K562 (cell line): ENCODE measurements around the gene ROR2. TPM values are rescaled to one million over a fixed set of nuclear protein-coding genes. Genes with fewer than 3 reads are reported as not detected.

Source experiments
- ARID3A ChIP-seq: IDR thresholded peaks from 2 replicates; pipeline ENCODE4 v1.6.1; 2012; ENCODE audit warnings: low read depth, low read length, improper control_type of control experiment, borderline replicate concordance
- CC2D1A ChIP-seq: fragments of 450-650 bp; IDR thresholded peaks from 2 replicates; pipeline ENCODE4 v1.6.1; 2017; ENCODE audit warnings: mild to moderate bottlenecking
- CTCF ChIP-seq, 3 experiments: IDR thresholded peaks in 2 of 3; conservative IDR thresholded peaks in 1 of 3; 2 replicates each; pipeline ENCODE4 v1.5.1; 2011 to 2012; ENCODE audit warnings: low read length in 3 of 3, mild to moderate bottlenecking in 3 of 3, control low read depth in 2 of 3, improper control_type of control experiment in 1 of 3, inconsistent platforms in 1 of 3, low read depth in 1 of 3, mixed read lengths in 1 of 3, moderate library complexity in 1 of 3; ENCODE audit not compliant: insufficient read depth in 2 of 3
- MECOM ChIP-seq: fragments of 250-450 bp; sonication (Bioruptor Pico); IDR thresholded peaks from 2 replicates; pipeline ENCODE4 v1.8.0; 2022; ENCODE audit warnings: inconsistent platforms
- MGA ChIP-seq: fragments of 450-650 bp; IDR thresholded peaks from 2 replicates; pipeline ENCODE4 v1.6.1; 2016; ENCODE audit warnings: mild to moderate bottlenecking, moderate library complexity
- POLR2G ChIP-seq: fragments of 200-400 bp; formaldehyde crosslinking; IDR thresholded peaks from 2 replicates; pipeline ENCODE4 v1.6.1; 2017; ENCODE audit warnings: low read depth, mild to moderate bottlenecking, antibody characterized with exemption, low read length, moderate library complexity
- SNIP1 ChIP-seq: fragments of 450-650 bp; IDR thresholded peaks from 2 replicates; pipeline ENCODE4 v1.7.1; 2017; ENCODE audit warnings: low read depth, mild to moderate bottlenecking
- ZNF445 ChIP-seq: fragments of 250-450 bp; sonication (Bioruptor Pico); IDR thresholded peaks from 2 replicates; pipeline ENCODE4 v1.4.0; 2020; ENCODE audit warnings: low read depth, mild to moderate bottlenecking, moderate library complexity
- polyA plus RNA-seq, 8 experiments: library from polyadenylated mRNA; depleted of rRNA in 4 of 8; stranded (reverse) in 5 of 8; unstranded in 3 of 8; fragments of >200 nt; fragmentation: Nextera tagmentation in 2 of 8; fragmentation: Illumina TruSeq in 1 of 8; extraction: Ambion mirVana in 2 of 8; extraction: Trizol in 1 of 8; gene quantifications; 2 replicates each; pipeline versions ENCODE4 v1.2.1 to v1.2.3, GENCODE V29; 2011 to 2014; ENCODE audit warnings: inconsistent platforms in 1 of 8, missing spikeins in 1 of 8
- total RNA-seq, 7 experiments: library from RNA; depleted of rRNA in 6 of 7; stranded (reverse); fragments of >200 nt in 6 of 7; fragmentation: Illumina TruSeq in 2 of 7; extraction: Trizol in 2 of 7; gene quantifications; 2 replicates each; pipeline versions ENCODE4 v1.2.1 to v1.2.3, GENCODE V29; 2011 to 2021; ENCODE audit warnings: low replicate concordance in 1 of 7
- TF ChIP-seq, protein P1 (sequence below): fragments of 250-450 bp; sonication (Bioruptor Pico); IDR thresholded peaks from 2 replicates; pipeline ENCODE4 v1.4.0; 2020; ENCODE audit warnings: mild to moderate bottlenecking

Gene ROR2
- total and polyA plus RNA-seq, 9 of the 15 experiments (the other 6 are each of a cell fraction or from before 2014, with no cell fraction given): 5.6 to 33.8 (median 15.3) TPM

- TF ChIP-seq MGA: no peak
- TF ChIP-seq, protein P1, sequence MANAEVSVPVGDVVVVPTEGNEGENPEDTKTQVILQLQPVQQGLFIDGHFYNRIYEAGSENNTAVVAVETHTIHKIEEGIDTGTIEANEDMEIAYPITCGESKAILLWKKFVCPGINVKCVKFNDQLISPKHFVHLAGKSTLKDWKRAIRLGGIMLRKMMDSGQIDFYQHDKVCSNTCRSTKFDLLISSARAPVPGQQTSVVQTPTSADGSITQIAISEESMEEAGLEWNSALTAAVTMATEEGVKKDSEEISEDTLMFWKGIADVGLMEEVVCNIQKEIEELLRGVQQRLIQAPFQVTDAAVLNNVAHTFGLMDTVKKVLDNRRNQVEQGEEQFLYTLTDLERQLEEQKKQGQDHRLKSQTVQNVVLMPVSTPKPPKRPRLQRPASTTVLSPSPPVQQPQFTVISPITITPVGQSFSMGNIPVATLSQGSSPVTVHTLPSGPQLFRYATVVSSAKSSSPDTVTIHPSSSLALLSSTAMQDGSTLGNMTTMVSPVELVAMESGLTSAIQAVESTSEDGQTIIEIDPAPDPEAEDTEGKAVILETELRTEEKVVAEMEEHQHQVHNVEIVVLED (CRISPR knock-in tag): peak; percentile 31; the same call in 1 of the 2 replicates
- 0 out of 2 replicates have a peak, but pooled peaks have one; percentile 54 for TF ChIP-seq ARID3A
- TF ChIP-seq MECOM (CRISPR knock-in tag): peak; percentile 81; the same call in 1 of the 2 replicates
- no peak; the same call in 1 of the 2 replicates for TF ChIP-seq SNIP1
- TF ChIP-seq ZNF445 (CRISPR knock-in tag): no peak
- no peak for TF ChIP-seq CC2D1A
- peak; percentile 84 for TF ChIP-seq POLR2G
- peak in 1 of 3 experiments; percentile 4; a peak in 1 of 6 replicates for TF ChIP-seq CTCF (IDR thresholded peaks at IDR 0.05 in 2 of 3, conservative IDR thresholded peaks at IDR 0.05 in 1 of 3; ENCODE audit: insufficient read depth in 2 of 3, low read depth in 1 of 3, low read length in 3 of 3)
Observed at GRCh38 chr9:91900055-91900796, 49.8 kb downstream of the ROR2 start (continued).
